ENCODE data around the gene MAMSTR.

MAMSTR gene

GRCh38 chr19:48716562-48717291 lies 2.8 kb downstream of the MAMSTR start:
- TF ChIP-seq Cebpa-rat (IDR thresholded peaks at IDR 0.05): no peak
- Histone ChIP-seq H3K9ac (no peak overlapping the region), H3K36me3 (peaks cover 0 to 6% (median 1%) of the 10 kb centered on the region in 11 experiments; a peak in 9 of 22 replicates), H3K4me3 (no peak overlapping the region), H3K27me3 (no peaks in the 10 kb centered on the region), H4K20me1 (no peaks in the 10 kb centered on the region), H3K27ac (no peak overlapping the region), H3K9me3 (replicated peaks in 1 of 11) (no peaks in the 10 kb centered on the region), H3K4me1 (peaks cover 30 to 58% (median 50%) of the 10 kb centered on the region in 10 experiments), H3K4me2 (no peak overlapping the region)

DNA sequence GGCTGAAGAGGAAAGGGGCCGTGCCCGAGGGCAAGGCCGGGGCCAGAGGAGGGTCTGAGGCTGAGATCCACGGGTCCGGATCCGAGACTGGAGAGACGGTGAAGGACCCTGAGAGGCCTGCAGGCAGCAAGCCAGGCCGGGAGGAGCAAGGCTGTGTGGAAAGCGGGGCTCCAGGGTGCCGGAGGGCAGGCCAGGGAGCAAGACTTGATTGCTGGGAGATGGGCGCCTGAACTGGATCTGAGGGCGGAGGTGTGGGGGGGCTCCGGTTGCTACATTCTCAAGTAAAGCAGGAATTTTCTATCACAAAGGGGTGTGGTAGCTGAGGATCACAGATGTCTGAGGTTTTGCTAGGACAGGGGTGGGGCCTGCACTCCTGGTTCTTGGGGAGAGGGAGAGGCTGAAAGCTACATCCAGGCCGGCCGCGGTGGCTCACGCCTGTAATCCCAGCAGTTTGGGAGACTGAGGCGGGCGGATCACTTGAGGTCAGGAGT lies 3.8 kb downstream of the MAMSTR start:
- no peak for TF ChIP-seq Cebpa-rat (IDR thresholded peaks at IDR 0.05)
- Histone ChIP-seq H3K9me3 (replicated peaks in 1 of 11) (0 out of 22 replicates have a peak, but pooled peaks cover 0 to 3% (median 0%) of the 10 kb centered on the region in 11 experiments), H3K9ac (peak overlapping the region in 8 of 11 experiments; percentile 80 to 89 (median 84); a peak in 12 of 22 replicates), H3K27ac (peak overlapping the region in 7 of 11 experiments; percentile 11 to 90 (median 85); a peak in 7 of 22 replicates), H3K36me3 (no peaks in the 10 kb centered on the region; a peak in 1 of 22 replicates), H3K27me3 (no peaks in the 10 kb centered on the region), H4K20me1 (no peaks in the 10 kb centered on the region), H3K4me3 (peak overlapping the region in 3 of 10 experiments; percentile 19 to 72 (median 68); a peak in 4 of 20 replicates), H3K4me2 (peak overlapping the region; percentile 87 to 98 (median 94); a peak in 21 of 22 replicates), H3K4me1 (peaks cover 30 to 52% (median 43%) of the 10 kb centered on the region in 10 experiments)

DNA sequence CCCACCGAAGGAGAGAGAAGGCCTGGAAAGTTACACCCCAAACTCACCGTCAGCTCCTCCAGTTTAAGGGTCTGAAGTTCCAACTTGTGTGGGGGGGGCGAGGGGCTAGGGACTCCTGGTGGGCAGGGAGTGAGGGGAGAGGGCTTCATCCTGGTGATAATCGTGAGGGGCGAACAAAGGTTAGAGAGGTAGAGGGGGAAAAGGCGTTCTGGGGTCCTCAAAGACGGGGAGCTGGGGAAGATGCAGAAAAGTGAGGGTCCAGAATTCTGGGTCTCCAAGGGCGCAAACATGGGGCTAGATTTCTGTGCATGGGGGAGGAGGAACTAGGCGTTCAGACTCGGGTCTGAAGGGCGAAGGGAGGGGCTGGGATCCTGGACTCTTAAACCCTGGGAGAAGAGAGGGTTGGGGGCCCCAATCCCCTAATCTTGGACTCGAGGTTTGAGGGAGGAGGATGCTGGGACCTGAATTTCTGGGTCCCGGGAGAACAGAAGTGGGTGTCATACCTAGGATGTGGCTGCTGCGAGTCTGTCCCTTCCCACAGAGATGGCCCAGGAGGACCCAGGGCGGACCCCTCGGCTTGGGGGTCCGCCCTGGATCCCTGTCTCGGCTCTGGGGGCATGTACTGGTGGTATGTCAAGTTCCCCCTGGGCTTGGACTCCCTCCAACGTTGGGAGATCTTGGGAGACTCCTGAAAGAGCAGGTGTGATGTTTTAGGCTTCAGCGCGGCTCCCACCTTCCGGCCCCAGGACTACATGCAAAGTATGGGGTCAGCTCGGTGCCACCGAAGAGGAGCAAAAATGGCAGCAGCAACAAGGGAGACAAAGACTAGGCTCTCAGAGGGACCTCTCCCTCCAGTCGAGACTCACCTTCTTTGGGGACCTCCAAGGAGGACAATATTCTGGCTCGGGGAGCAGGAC lies 4.5 kb downstream of the MAMSTR start:
- Histone ChIP-seq H4K20me1 (no peaks in the 10 kb centered on the region), H3K36me3 (no peaks in the 10 kb centered on the region; a peak in 1 of 22 replicates), H3K4me1 (peaks cover 26 to 47% (median 39%) of the 10 kb centered on the region in 10 experiments), H3K27ac (peak overlapping the region; percentile 63 to 90 (median 83); a peak in 21 of 22 replicates), H3K9ac (peak overlapping the region; percentile 79 to 89 (median 83)), H3K4me3 (peak overlapping the region; percentile 61 to 88 (median 74)), H3K4me2 (peak overlapping the region; percentile 87 to 98 (median 94)), H3K9me3 (replicated peaks in 1 of 11) (0 out of 22 replicates have a peak, but pooled peaks cover 0 to 3% (median 0%) of the 10 kb centered on the region in 11 experiments), H3K27me3 (no peaks in the 10 kb centered on the region)
- no peak for TF ChIP-seq Cebpa-rat (IDR thresholded peaks at IDR 0.05)

DNA sequence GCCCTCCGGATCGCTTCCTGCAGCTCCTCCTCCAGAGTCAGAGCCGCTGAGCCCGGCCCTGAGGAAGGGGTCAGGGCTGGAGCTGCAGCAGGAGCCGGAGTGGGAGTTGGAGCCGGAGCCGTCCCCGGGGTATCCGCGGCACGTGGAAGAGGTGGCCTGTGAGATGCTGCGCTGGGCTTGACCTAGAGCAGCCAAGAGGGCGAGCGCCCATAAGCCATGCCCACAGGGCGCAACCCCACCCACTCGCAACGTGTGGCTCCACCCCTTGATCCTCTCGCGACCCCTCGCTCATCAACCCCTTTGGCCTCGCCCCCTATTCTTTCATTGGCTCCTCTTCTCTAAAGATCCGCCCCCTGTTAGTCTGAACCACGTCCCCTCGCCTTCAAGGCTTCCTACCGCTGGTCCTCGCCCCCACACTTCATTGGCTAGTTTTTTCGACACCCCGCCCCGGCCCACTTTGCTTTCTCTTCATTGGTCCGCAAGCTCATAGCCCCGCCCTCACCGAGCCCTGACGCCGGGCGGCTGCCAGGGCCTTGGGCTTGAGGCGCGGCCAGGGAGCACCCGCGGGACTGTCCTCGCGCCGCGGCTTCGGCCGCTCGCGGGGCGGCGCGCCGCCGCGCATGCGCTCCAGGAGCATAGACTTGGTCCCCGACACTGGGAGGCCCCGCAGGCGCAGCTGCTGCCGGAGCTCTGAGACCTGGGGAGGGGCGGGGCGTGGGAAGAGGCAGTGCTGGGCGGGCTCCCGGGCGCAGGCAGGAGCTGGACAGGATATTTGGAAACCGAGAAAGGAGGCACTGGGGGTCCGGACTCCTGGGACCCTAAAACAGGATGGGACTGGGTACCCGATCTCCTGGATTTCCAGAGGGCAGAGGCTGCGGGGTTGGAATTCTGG lies 5.4 kb downstream of the MAMSTR start:
- peak overlapping the region; percentile 94 to 100 (median 97) for H3K4me2 ChIP-seq
- no peaks in the 10 kb centered on the region for H4K20me1 ChIP-seq
- peak overlapping the region; percentile 63 to 90 (median 83); a peak in 21 of 22 replicates for H3K27ac ChIP-seq
- peak overlapping the region; percentile 69 to 90 (median 84) for H3K4me3 ChIP-seq
- no peaks in the 10 kb centered on the region; a peak in 1 of 22 replicates for H3K36me3 ChIP-seq
- TF ChIP-seq Cebpa-rat (IDR thresholded peaks at IDR 0.05): no peak
- 0 out of 22 replicates have a peak, but pooled peaks cover 0 to 3% (median 0%) of the 10 kb centered on the region in 11 experiments for H3K9me3 ChIP-seq (replicated peaks in 1 of 11)
- no peaks in the 10 kb centered on the region for H3K27me3 ChIP-seq
- H3K9ac ChIP-seq: peak overlapping the region; percentile 79 to 89 (median 83)
- peaks cover 23 to 38% (median 30%) of the 10 kb centered on the region in 10 experiments for H3K4me1 ChIP-seq

- Histone ChIP-seq H3K4me3 (peak overlapping the region; percentile 69 to 90 (median 84)), H3K27ac (peak overlapping the region in 9 of 11 experiments; percentile 46 to 71 (median 60); a peak in 18 of 22 replicates)
Observed at GRCh38 chr19:48713041-48713863, 6.3 kb downstream of the MAMSTR start.

DNA sequence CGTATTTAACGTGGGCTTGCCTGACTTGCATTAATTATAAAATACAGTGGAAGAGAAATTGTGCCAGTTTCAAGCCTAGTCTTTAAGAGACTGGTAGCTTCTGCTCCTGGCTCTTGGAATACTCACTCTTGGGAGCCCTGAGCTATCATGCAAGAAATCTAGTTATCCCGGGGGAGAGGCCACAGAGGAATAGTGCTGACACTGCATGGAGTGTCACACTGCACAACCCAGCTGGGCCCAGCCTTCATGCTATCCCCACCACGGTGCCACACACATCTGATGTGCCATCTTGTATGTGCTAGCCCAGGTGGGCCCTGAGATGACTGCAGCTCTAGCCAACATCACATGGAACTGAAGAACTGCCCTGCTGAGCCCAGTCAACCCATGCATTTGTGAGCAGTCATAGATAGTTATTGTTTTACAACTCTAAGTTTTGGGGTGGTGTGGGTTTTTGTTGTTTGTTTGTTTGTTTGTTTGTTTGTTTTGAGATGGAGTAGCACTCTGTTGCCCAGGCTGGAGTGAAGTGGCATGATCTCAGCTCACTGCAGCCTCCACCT lies 8.3 kb downstream of the MAMSTR start:
- H3K27me3 ChIP-seq: no peaks in the 10 kb centered on the region
- no peak for TF ChIP-seq Cebpa-rat (IDR thresholded peaks at IDR 0.05)
- H4K20me1 ChIP-seq: no peaks in the 10 kb centered on the region
- H3K9ac ChIP-seq: no peak overlapping the region
- no peak overlapping the region for H3K4me2 ChIP-seq
- H3K4me1 ChIP-seq: peaks cover 23 to 30% (median 27%) of the 10 kb centered on the region in 10 experiments
- no peak overlapping the region for H3K27ac ChIP-seq
- peaks cover 0 to 12% (median 9%) of the 10 kb centered on the region in 11 experiments; a peak in 13 of 22 replicates for H3K36me3 ChIP-seq
- H3K4me3 ChIP-seq: no peak overlapping the region
- 0 out of 22 replicates have a peak, but pooled peaks cover 0 to 3% (median 0%) of the 10 kb centered on the region in 11 experiments for H3K9me3 ChIP-seq (replicated peaks in 1 of 11)

More at GRCh38 chr19:48713041-48713863, 6.3 kb downstream of the MAMSTR start:
- H3K36me3 ChIP-seq: no peaks in the 10 kb centered on the region; a peak in 1 of 22 replicates
- TF ChIP-seq Cebpa-rat (IDR thresholded peaks at IDR 0.05): no peak
- H3K9ac ChIP-seq: peak overlapping the region; percentile 72 to 86 (median 79)
- peaks cover 23 to 34% (median 27%) of the 10 kb centered on the region in 10 experiments for H3K4me1 ChIP-seq
- 0 out of 22 replicates have a peak, but pooled peaks cover 0 to 3% (median 0%) of the 10 kb centered on the region in 11 experiments for H3K9me3 ChIP-seq (replicated peaks in 1 of 11)
- peak overlapping the region; percentile 84 to 100 (median 97) for H3K4me2 ChIP-seq
- H4K20me1 ChIP-seq: no peaks in the 10 kb centered on the region
- no peaks in the 10 kb centered on the region for H3K27me3 ChIP-seq

DNA sequence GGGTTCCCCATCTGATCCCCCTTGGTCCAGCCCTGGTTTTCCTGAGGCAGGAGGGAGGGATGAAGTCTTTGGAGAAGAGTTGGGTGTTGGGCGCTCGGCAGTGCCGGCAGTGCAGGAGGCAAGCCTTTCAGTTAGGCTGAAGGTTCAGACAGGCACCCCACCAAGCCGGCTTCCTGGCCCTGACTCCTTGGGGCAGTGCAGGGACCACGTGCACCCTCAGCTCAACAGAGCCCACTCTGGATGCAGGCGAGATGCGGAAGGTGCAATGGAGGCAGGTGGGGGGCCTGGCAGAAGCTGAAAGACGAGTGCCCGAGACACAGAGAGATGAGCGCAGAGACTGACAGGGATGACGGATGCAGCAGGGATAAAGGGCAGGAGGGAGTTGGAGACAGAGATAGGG lies 11.1 kb downstream of the MAMSTR start:
- TF ChIP-seq Cebpa-rat (IDR thresholded peaks at IDR 0.05): no peak
- H3K4me2 ChIP-seq: no peak overlapping the region
- peaks cover 10 to 14% (median 12%) of the 10 kb centered on the region in 10 experiments for H3K4me1 ChIP-seq
- H3K27ac ChIP-seq: no peak overlapping the region
- peaks cover 0 to 5% (median 2%) of the 10 kb centered on the region in 11 experiments; a peak in 6 of 22 replicates for H3K9me3 ChIP-seq (replicated peaks in 1 of 11)
- H3K9ac ChIP-seq: no peak overlapping the region
- no peaks in the 10 kb centered on the region for H4K20me1 ChIP-seq
- no peaks in the 10 kb centered on the region for H3K27me3 ChIP-seq
- no peak overlapping the region for H3K4me3 ChIP-seq
- peaks cover 11 to 32% (median 24%) of the 10 kb centered on the region in 11 experiments; a peak in 18 of 22 replicates for H3K36me3 ChIP-seq

Measured in BLaER1 treated with 17β-estradiol and CSF1 and Interleukin-3, amounts not matched to agents 10 nM and 100 nM (cell line).